ENCODE results near the gene CIAO3. TPM values are rescaled to one million over a fixed set of nuclear protein-coding genes. Genes with fewer than 3 reads are reported as not detected.
"Not testable (repeated sequence)": the region's sequence is repeated elsewhere in the genome, so short reads cannot be mapped to it uniquely, and the experiment has no call there.

The CIAO3 gene
- polyA plus RNA-seq, 1 donor = 26.7 TPM

DNA sequence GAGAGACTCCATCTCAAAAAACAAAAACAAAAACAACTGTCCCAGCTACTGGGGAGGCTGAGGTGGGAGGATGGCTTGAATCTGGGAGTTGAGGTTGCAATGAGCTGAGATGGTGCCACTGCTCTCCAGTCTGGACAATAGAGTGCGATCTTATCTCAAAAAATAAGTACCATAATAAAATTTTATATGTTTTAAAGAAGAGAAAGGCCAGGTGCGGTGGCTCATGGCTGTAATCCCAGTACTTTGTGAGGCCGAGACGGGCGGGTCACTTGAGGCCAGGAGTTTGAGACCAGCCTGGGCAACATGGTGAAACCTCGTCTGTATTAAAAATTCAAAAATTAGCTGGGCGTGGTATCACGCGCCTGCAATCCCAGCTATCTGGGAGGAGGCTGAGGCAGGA, 36.0 kb upstream of the CIAO3 start:
- DNase-seq = no peak

DNA sequence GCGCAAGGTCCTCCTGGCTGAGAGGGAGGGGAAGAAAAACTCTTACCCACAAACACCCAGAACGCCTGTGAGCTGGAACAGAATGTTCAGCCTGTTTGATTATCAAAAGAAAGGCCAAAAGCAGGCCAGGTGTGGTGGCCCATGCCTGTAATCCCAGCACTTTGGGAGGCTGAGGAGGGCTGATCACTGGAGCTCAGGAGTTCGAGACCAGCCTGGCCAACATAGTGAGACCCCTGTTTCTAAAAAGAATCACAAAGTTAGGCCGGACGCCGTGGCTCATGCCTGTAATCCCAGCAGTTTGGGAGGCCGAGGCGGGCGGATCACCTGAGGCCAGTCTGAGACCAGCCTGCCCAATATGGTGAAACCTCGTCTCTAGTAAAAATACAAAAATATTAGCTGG, 35.5 kb upstream of the CIAO3 start:
- not testable (repeated sequence) for DNase-seq

- DNase-seq = no peak
These were observed 34.5 kb upstream of the CIAO3 start for GRCh38 chr16:775236-775796.

DNA sequence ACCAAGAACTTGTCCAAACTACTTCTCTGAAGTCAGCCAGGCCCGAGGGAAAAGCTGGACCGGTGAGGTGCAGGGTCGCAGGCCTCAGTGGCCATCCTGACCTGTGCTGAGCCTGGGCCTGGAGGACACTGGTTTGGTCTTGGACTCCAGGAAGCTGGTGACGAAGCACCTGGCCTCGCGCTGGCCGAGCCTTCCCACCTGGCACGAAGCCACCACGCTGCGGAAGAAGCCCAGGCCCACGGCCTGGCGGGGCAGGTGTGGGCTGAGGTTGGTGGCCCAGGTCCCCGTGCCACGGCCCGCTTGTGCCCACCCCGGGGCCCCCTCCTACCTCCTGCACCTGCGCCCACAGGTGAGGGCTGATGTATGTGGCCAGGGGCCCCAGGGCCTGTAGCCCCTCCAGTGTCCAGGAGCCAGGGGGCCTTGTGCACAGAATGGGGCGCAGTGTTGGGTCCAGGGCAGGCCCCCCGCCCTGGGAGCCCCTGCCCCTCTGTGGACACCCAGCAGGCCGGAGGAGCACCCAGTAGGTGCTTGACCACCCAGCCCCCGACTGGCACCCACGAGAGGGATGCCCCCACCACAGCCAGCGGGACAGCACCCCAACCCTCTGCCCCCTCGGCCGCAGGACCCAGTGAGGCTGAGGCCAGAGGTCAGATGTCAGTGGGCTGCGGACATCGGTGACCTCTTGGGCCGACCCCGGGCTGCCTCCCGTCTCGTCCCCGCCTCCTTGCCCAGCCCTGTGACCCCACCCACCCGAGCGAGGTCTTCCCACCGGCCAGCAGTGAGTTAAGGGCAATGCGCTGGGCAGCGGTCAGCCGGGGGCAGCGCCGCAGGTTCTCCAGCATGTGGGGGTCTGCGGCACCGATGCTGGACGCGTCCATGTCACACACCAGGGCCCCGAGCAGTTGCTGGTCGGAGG, 33.5 kb upstream of the CIAO3 start:
- DNase-seq = no peak

DNA sequence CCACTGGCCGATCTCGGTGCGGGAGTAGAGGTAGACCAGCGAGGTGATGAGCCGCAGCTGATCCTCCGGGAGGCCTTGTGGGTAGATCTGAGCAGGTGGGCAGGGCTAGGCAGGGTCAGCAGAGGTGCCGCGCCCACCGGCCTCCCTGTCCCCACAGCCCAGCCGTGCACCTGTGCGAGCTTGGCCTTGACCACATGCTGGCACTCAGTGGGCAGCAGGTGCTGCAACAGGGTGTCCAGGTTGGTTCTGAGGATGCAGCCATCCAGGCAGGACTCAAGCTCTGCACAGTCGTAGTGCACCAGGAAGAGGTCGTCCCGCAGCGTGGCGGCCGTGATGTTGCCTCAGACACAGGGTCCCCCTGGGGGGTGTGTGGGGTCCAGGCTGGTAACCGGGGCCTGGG, 32.2 kb upstream of the CIAO3 start:
- DNase-seq = no peak

DNA sequence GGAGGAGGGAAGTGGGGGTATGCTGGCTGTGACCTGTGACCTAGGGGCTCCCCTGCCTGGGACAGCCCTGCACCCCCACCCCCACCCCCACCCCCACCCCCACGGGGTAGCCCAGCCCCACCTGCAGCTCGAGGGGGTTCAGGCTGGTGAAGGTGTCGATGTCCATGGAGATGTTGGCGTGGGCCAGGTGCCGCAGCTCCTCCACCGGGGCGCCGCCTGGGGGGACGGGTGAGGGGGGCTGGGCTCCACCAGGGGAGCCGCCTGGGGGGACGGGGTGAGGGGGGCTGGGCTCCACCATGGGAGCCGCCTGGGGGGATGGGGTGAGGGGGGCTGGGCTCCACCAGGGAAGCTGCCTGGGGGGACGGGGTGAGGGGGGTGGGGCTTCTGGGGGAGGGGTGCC, 29.6 kb upstream of the CIAO3 start:
- DNase-seq = no peak

DNA sequence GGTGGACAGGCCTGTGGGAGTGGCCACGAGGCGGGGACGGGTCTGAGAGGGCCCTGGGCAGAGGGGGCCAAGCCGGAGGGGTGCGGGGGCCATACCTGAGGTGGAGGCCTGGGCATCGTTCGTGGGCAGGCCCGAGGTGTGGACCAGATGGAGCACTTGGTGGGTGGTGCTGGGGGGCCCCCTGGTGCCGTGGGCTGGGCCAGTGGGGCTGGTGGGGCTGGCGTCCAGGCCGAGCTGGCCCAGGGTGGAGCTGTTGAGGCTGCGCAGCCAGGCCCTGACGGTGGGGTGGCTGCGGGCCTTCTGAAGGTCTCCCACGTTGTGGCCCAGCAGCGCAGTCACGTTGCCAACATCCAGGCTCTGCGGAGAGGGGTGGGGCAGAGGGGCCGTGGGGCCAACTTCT, 29.1 kb upstream of the CIAO3 start:
- no peak for DNase-seq

DNA sequence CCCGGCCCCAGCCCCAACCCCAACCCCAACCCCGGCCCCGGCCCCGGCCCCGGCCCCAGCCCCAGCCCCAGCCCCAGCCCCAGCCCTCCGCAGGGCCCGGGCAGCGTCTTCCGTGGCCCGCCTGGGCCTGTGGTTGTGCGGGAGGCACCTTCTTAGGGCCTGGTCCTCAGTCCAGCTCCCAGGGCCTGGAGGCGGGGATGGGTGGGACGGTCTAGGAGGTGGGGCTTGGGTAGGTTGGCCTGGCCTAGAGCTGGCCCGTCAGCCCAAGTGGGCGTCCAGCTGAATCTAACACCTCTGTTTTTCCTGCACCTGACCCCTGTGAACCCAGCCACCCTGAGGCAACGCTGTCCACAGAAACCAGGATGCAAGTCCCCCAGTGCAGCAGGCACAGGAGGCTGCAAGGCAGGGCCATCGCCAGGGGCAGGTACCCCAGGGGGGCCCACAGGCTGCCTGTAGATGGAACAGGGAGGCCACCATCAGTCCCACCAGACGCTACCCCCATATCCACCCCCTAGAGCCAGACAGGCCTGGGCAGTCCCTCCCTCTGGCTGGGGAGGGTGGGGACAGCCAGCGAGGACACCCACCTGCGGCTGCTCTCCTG, 28.5 kb upstream of the CIAO3 start:
- no peak for DNase-seq

DNA sequence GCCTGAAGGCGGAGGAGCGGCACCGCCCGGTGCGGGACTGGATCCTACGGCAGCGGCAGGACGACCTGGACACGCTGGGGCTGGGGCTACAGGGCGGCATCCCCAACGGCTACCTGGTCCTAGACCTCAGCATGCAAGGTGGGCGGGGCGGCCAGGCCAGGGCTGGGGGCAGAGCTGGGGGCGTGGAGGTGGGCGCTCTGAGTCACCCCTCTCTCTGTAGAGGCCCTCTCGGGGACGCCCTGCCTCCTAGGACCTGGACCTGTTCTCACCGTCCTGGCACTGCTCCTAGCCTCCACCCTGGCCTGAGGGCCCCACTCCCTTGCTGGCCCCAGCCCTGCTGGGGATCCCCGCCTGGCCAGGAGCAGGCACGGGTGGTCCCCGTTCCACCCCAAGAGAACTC, 27.6 kb upstream of the CIAO3 start:
- DNase-seq = no peak

DNA sequence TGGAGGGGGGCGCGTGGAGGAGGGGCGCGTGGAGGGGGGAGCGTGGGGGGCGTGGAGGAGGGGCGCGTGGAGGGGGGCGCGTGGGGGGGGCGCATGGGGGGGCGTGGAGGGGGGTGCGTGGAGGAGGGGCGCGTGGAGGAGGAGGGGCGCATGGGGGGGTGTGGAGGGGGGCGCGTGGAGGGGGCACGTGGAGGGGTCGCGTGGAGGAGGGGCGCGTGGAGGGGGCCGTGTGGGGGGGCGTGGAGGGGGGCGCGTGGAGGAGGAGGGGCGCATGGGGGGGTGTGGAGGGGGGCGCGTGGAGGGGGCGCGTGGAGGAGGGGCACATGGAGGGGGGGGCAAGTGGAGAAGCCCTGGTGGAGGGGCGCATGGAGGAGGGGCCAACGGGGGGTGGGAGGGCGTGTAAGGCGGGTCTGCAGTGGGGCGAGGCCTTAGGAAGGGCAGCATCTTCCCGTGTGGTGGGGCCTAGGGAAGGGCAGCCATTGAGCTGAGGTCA, 27.0 kb upstream of the CIAO3 start:
- DNase-seq = no peak

GRCh38 chr16:766820-767640, 26.2 kb upstream of the CIAO3 start:
- DNase-seq = no peak

- no peak for DNase-seq
These were observed 25.4 kb upstream of the CIAO3 start for GRCh38 chr16:766008-766819.

DNA sequence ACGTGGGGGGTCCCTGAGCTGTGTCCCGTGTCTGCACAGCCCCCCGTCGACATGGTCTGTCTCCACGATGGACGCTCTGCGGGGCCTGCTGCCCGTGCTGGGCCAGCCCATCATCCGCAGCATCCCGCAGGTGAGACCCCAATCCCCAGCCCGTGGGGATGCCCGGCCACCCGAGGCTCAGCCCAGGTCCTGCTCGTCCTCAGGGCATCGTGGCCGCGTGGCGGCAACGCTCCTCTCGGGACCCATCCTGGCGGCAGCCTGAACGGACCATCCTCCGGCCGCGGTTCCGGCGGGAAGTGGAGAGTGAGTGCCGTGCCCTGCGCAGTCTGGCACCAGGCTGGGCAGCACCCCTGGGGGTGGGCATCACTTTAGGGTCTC, 24.7 kb upstream of the CIAO3 start:
- no peak for DNase-seq

- DNase-seq = no peak
These were observed 24.2 kb upstream of the CIAO3 start for GRCh38 chr16:764848-765487.

GRCh38 chr16:764184-764750, 23.5 kb upstream of the CIAO3 start:
- DNase-seq = no peak

DNA sequence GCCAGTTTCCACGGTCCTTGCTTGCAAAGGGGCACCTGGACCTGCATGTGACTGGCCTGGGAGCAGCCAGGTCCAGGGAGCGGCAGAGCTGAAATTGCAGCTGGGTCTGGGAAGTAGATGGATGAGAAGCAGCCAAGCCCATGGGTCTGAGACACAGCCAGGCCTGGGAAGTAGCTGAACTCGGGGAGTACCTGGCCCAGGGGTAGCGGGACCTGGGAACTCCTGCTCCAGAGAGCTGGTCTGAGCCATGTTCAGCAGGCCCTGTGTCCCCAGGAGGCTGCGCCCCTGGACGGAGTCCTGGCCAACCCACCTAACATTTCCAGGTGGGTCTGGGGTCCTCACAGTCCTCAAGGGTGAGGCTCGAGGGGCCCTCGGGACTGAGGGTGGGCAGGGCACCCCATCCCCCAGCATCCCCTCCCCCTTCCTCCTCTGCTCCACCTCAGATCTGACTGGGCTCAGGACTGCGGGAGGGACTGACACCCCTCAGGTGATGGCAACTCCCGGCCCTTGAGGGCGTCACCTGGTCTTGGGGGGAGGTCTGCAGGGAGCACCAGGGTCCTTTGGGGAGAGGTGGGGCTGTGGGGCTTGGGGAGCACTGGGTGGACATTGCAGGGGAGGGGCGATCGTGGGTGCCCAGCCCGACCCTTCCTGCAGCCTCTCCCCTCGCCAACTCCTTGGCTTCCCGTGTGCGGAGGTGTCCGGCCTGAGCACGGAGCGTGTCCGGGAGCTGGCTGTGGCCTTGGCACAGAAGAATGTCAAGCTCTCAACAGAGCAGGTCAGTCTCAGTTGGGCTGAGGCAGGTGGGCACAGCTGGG, 22.8 kb upstream of the CIAO3 start:
- no peak for DNase-seq

- no peak for DNase-seq
These were observed 21.9 kb upstream of the CIAO3 start for GRCh38 chr16:762595-763268.

DNA sequence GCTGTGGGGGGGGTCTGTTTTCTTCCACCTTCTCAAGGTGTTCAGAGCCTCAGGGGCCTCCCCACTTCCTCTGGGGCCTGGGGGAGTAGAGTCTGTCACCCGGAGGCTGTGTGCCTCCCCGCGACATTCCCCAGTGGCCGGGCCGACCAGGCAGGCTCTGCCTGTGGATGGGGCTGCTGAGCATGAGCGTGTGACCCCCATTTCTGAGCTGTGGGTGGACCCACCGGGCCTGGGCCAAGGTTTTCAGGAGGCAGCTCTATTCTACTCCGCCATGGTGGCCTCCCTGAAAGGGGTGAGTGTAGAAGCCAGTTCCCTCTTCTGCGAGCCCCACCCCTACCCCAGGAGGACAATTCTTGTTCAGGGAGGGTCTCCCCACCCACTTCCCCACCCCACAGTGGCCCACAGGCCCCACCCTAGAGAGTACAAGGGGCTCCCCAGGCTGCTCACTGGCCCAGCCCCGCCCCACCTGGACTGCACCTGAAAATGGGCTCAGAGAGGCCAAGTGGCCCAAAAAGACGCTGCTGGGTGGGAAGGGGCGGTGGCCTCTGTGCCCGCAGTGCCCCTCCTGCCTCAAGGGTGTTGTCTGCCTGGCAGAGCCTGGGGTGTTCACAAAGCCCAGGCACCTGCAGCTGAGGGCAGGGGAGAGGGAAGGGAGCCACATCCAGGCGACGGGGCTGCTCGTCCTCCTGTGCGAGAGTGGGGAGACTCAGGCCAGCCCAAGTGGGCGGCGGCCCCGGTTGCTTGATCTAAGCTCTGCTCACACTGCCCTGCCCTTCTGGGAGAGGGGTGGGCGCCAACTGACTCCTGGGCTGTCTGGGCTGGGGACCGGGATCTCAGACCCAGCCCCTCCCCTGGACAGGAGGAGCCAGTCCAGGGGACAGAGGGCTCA, 21.1 kb upstream of the CIAO3 start:
- DNase-seq = no peak

Data from left kidney (tissue), 2 donors.